ENCODE data around the gene BICD2. TPM values are rescaled to one million over a fixed set of nuclear protein-coding genes. Genes with fewer than 3 reads are reported as not detected.
A peak's percentile ranks its signal among the peaks of the same experiment; 100 is the strongest.

BICD2 gene
- total and polyA plus RNA-seq, 2 of the 8 experiments (the other 6 are each of a cell fraction or from before 2014, with no cell fraction given): 6.6 to 22.8 TPM

DNA sequence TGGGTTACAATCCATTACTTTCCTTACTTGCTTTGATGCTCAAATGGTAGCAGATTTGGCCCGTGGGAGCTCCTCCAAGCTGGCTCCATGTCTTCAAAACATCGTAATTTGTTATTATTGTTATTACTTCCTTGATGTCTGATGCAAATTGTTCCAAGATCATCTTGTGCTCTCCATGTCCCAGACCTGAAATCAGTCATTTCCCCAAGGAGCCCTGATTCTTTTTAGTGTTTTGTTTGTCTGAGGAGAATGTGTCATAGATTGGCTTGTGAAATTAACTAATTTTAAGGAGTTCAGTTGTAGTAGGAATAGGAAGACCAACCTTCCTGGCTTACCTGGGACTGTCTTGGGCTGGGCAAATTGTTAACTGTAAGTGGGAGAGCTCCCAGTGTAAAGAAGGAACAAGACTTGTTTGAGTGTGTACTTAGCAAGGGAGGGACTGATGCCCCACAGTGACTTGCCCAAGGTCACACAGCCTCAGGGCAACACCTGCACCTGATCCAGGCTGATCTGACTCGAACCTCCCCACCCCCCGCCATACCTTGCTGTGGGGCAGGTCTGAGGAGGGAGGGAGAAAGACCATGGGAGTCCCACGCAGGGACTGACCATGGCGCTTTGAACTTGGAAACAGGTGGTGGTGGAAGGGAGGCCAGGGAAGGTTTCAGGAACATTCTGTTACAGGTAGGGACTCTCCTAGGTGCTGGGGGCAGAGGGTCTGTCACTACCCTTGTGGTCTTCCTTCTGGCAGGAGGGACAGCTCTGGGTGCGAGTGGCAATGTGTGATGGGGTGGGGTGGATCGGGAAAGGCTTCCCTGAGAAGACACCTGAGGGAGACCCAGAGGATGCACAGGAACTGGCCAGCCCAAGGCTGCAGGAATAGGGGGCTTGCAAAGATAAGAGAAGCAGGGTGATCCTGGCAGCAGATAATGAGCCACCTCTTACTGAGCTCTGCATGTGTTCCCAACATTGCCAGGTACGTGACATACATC lies 2.7 kb upstream of the BICD2 start:
- Histone ChIP-seq H2AK5ac (ENCODE audit: low read depth, low read length) (no peak overlapping the region), H3K27me3 (replicated peaks in 1 of 4; ENCODE audit: control insufficient read depth in 3 of 4, extremely low read depth in 1 of 4, insufficient read depth in 3 of 4, low read length in 3 of 4) (no peaks in the 10 kb centered on the region), H2BK120ac (replicated peaks; ENCODE audit: low read depth, low read length) (no peak overlapping the region), H4K91ac (replicated peaks; ENCODE audit: insufficient read length, low read length) (no peak overlapping the region), H3K79me1 (ENCODE audit: low read depth, low read length) (peaks cover 13% of the 10 kb centered on the region), H3K56ac (replicated peaks; ENCODE audit: insufficient read length, low read depth, low read length) (no peak overlapping the region), H3K4ac (replicated peaks; ENCODE audit: insufficient read length, low read depth, low read length) (no peak overlapping the region), H3K4me2 (ENCODE audit: insufficient read depth in 1 of 2, low read depth in 2 of 2, low read length in 2 of 2) (no peak overlapping the region; a peak in 1 of 4 replicates), H3K18ac (ENCODE audit: extremely low read depth, low read length) (no peak overlapping the region), H2BK12ac (ENCODE audit: low read depth, low read length) (peak overlapping the region; percentile 87; the same call in 1 of the 2 replicates), H3K27ac (ENCODE audit: low read depth, low read length) (no peak overlapping the region), H2BK5ac (ENCODE audit: low read depth, low read length) (no peak overlapping the region), H3K9me3 (ENCODE audit: insufficient read depth in 2 of 2, low read depth in 1 of 2, low read length in 1 of 2) (no peaks in the 10 kb centered on the region), H3K36me3 (ENCODE audit: control insufficient read depth in 2 of 4, insufficient read depth in 4 of 4, low read length in 3 of 4) (no peaks in the 10 kb centered on the region), H3K23me2 (ENCODE audit: low read depth, low read length) (peaks cover 15% of the 10 kb centered on the region), H3K14ac (ENCODE audit: insufficient read length) (no peak overlapping the region), H2AFZ (ENCODE audit: low read length) (no peak overlapping the region), H4K20me1 (replicated peaks in 1 of 2; ENCODE audit: control insufficient read depth in 1 of 2, insufficient read depth in 2 of 2, low read length in 2 of 2) (peaks cover 12 to 17% of the 10 kb centered on the region in 2 experiments), H3K79me2 (ENCODE audit: control insufficient read depth in 1 of 2, insufficient read depth in 2 of 2, low read length in 2 of 2) (peaks cover 15 to 20% of the 10 kb centered on the region in 2 experiments), H3K23ac (ENCODE audit: insufficient read length) (no peak overlapping the region), H3K4me1 (replicated peaks in 1 of 4; ENCODE audit: control insufficient read depth in 3 of 4, insufficient read depth in 4 of 4, low read length in 3 of 4) (peaks cover 0 to 25% (median 9%) of the 10 kb centered on the region in 4 experiments; a peak in 5 of 7 replicates), H2BK15ac (ENCODE audit: low read length) (no peak overlapping the region), H2BK20ac (ENCODE audit: low read length) (no peak overlapping the region), H4K5ac (ENCODE audit: insufficient read length, low read depth, low read length) (no peak overlapping the region), H3K4me3 (ENCODE audit: extremely low read depth in 1 of 4, insufficient read depth in 2 of 4, low read depth in 3 of 4, low read length in 4 of 4) (no peak overlapping the region), H3K9ac (replicated peaks in 1 of 4; ENCODE audit: extremely low read depth in 1 of 4, low read depth in 3 of 4, low read length in 3 of 4) (no peak overlapping the region), H4K8ac (ENCODE audit: extremely low read depth, insufficient read depth, low read length) (peak overlapping the region; percentile 38; the same call in 1 of the 2 replicates)
- FAIRE-seq (no peak), DNase-seq (ENCODE audit: low read depth in 1 of 2, low spot score in 2 of 2) (no peak)
- 86% methylated on average over 9 of the region's 9 CpGs; no CpG with 5 or more reads in 1 of the 2 experiments for WGBS, 2 experiments (ENCODE audit: extremely low coverage in 1 of 2, insufficient coverage in 1 of 2, insufficient read length in 1 of 2, insufficient replicate concordance in 2 of 2, low coverage in 1 of 2, low lambda C conversion rate in 2 of 2, missing lambda C conversion rate in 1 of 2)
- CTCF ChIA-PET (ENCODE audit: partially characterized antibody): interaction anchor here (0.8 to 2.6 kb wide), 4 partner anchors 14 to 60 kb away, joined by 3 to 16 read pairs (median 4); no protein-coding TSS in a partner anchor
- POLR2A ChIA-PET (ENCODE audit: partially characterized antibody): no interaction called here
- TF ChIP-seq CBX5 (IDR thresholded peaks at IDR 0.05; ENCODE audit: low read depth, low read length): no peak

All from H1 (cell line).